Posterior cingulate gyrus (tissue), 11 donors: ENCODE measurements around the gene PSPN.
"Not testable (repeated sequence)": the region's sequence is repeated elsewhere in the genome, so short reads cannot be mapped to it uniquely, and the experiment has no call there.

ENCODE experiments used
- DNase-seq, 10 donors: peaks; one replicate each; pipeline versions ENCODE4 v3.0.0 to v3.0.0-alpha.2; 2020 to 2021; ENCODE audit warnings: mixed read lengths in 3 of 10
- intact Hi-C: fragments of 100-400 bp; cut with DNase I; formaldehyde crosslinking; loops from one replicate; pipeline ENCODE4 v1.15.1; 2023

The PSPN gene

GRCh38 chr19:6409346-6409745 lies 33.6 kb upstream of the PSPN start:
- intact Hi-C loops, result no loop called here
- no peak for DNase-seq

- intact Hi-C loops, result no loop called here
These were observed 30.7 kb upstream of the PSPN start for GRCh38 chr19:6406401-6406800.

GRCh38 chr19:6402837-6403608 lies 27.3 kb upstream of the PSPN start:
- intact Hi-C loops, result no loop called here
- peak; percentile 63 to 98 (median 80) for DNase-seq

More at GRCh38 chr19:6406401-6406800, 30.7 kb upstream of the PSPN start:
- no peak for DNase-seq

GRCh38 chr19:6402058-6402457 lies 26.3 kb upstream of the PSPN start:
- intact Hi-C loops, result no loop called here

GRCh38 chr19:6400062-6400944 lies 24.6 kb upstream of the PSPN start:
- DNase-seq, intact Hi-C loops: not testable (repeated sequence)

More at GRCh38 chr19:6402058-6402457, 26.3 kb upstream of the PSPN start:
- DNase-seq, result no peak

- intact Hi-C loops, result no loop called here
- no peak for DNase-seq
These were observed 20.6 kb upstream of the PSPN start for GRCh38 chr19:6396305-6396704.

GRCh38 chr19:6394831-6395230 lies 19.1 kb upstream of the PSPN start:
- intact Hi-C loops, result no loop called here
- no peak for DNase-seq

- DNase-seq, result no peak
- intact Hi-C loops, result loop anchor here (2.0 kb wide), 1 partner anchor 31 kb away; the partner anchor contains the start of gene KHSRP
These were observed 18.3 kb upstream of the PSPN start for GRCh38 chr19:6393983-6394412.

- intact Hi-C loops, result loop anchor here (2.0 kb wide), 1 partner anchor 31 kb away; the partner anchor contains the start of gene KHSRP
- DNase-seq, result peak; percentile 92 to 99 (median 96)
These were observed 17.6 kb upstream of the PSPN start, which contains the start of gene GTF2F1 for GRCh38 chr19:6393074-6393982. Gene GTF2F1 (minus strand): TSS chr19:6393164. CDS start chr19:6392995, 169 bp downstream.

- no peak for DNase-seq
- intact Hi-C loops, result loop anchor here (2.0 kb wide), 1 partner anchor 32 kb away; the partner anchor contains the start of gene KHSRP
These were observed 16.7 kb upstream of the PSPN start for GRCh38 chr19:6392221-6393073.

GRCh38 chr19:6387372-6387771 lies 11.6 kb upstream of the PSPN start:
- DNase-seq, result no peak
- intact Hi-C loops, result no loop called here

GRCh38 chr19:6384381-6384780 lies 8.6 kb upstream of the PSPN start:
- intact Hi-C loops, result no loop called here
- no peak for DNase-seq

- no peak for DNase-seq
- intact Hi-C loops, result no loop called here
These were observed 7.5 kb upstream of the PSPN start for GRCh38 chr19:6383188-6383587.

GRCh38 chr19:6381030-6381750 lies 5.5 kb upstream of the PSPN start:
- DNase-seq, result no peak
- intact Hi-C loops, result no loop called here

GRCh38 chr19:6379744-6380143 lies 4.0 kb upstream of the PSPN start:
- intact Hi-C loops, result no loop called here
- DNase-seq, result no peak

GRCh38 chr19:6378486-6378885 lies 2.8 kb upstream of the PSPN start:
- peak in 1 of 10 donors; percentile 30 for DNase-seq

GRCh38 chr19:6378041-6378440 lies 2.3 kb upstream of the PSPN start:
- no peak for DNase-seq
- intact Hi-C loops, result no loop called here

More at GRCh38 chr19:6378486-6378885, 2.8 kb upstream of the PSPN start:
- intact Hi-C loops, result no loop called here

GRCh38 chr19:6376512-6377190 lies 918 bp upstream of the PSPN start:
- intact Hi-C loops, result no loop called here
- no peak for DNase-seq
